H1 (cell line): ENCODE measurements around the gene CRABP2. TPM values are rescaled to one million over a fixed set of nuclear protein-coding genes. Genes with fewer than 3 reads are reported as not detected.
A peak's percentile ranks its signal among the peaks of the same experiment; 100 is the strongest.

ENCODE experiments used
- CTCF ChIA-PET: fragments of 300-600 bp; sonication (Branson Sonifier 250); formaldehyde crosslinking; loops from one replicate; lab custom pipeline; 2021; ENCODE audit not compliant: partially characterized antibody; lab: Charles Lee
- POLR2A ChIA-PET: fragments of 300-600 bp; sonication (Branson Sonifier 250); formaldehyde crosslinking; loops from one replicate; lab custom pipeline; 2021; ENCODE audit warnings: inconsistent platforms; ENCODE audit not compliant: partially characterized antibody; lab: Charles Lee
- DNase-seq, 2 experiments: peaks; one replicate each; pipeline versions ENCODE4 v3.0.0 to v3.0.0-alpha.2; 2010 to 2022; ENCODE audit warnings: low spot score in 2 of 2, low read depth in 1 of 2, mixed read lengths in 1 of 2
- FAIRE-seq: peaks from 2 replicates; lab custom pipeline; 2011; peaks lifted over from hg19 to GRCh38; lab: Jason Lieb, UNC
- H2AFZ ChIP-seq: 2 replicates; pipeline ENCODE4 v1.8.1; 2012; ENCODE audit warnings: low read length, inconsistent platforms
- H2AK5ac ChIP-seq: 2 replicates; pipeline ENCODE4 v1.6.1; 2013; ENCODE audit warnings: low read depth, low read length
- H2BK120ac ChIP-seq: replicated peaks from 2 replicates; pipeline ENCODE3; 2013; ENCODE audit warnings: low read depth, low read length, inconsistent platforms
- H2BK12ac ChIP-seq: 2 replicates; pipeline ENCODE4 v1.6.1; 2013; ENCODE audit warnings: low read depth, low read length
- H2BK15ac ChIP-seq: 2 replicates; pipeline ENCODE4 v1.6.1; 2013; ENCODE audit warnings: low read length
- H2BK20ac ChIP-seq: 2 replicates; pipeline ENCODE4 v1.6.1; 2013; ENCODE audit warnings: low read length
- H2BK5ac ChIP-seq: 2 replicates; pipeline ENCODE4 v1.6.1; 2013; ENCODE audit warnings: low read depth, low read length
- H3K14ac ChIP-seq: 2 replicates; pipeline ENCODE4 v1.6.1; 2013; ENCODE audit warnings: inconsistent platforms; ENCODE audit not compliant: insufficient read length
- H3K18ac ChIP-seq: 2 replicates; pipeline ENCODE4 v1.6.1; 2013; ENCODE audit warnings: low read length; ENCODE audit errors: extremely low read depth
- H3K23ac ChIP-seq: 2 replicates; pipeline ENCODE4 v1.6.1; 2013; ENCODE audit warnings: inconsistent platforms; ENCODE audit not compliant: insufficient read length
- H3K23me2 ChIP-seq: 2 replicates; pipeline ENCODE4 v1.6.1; 2013; ENCODE audit warnings: low read depth, low read length
- H3K27ac ChIP-seq: 2 replicates; pipeline ENCODE4 v1.6.1; 2011; ENCODE audit warnings: low read depth, low read length, inconsistent platforms
- H3K27me3 ChIP-seq, 4 experiments: replicated peaks in 1 of 4; 1 replicate in 1 of 4; 2 replicates in 3 of 4; pipeline versions ENCODE4 v1.6.1 to v1.8.1; 2011 to 2013; ENCODE audit warnings: low read length in 3 of 4, mild to moderate bottlenecking in 3 of 4, inconsistent platforms in 2 of 4, mixed read lengths in 2 of 4, moderate library complexity in 1 of 4; ENCODE audit not compliant: control insufficient read depth in 3 of 4, insufficient read depth in 3 of 4; ENCODE audit errors: extremely low read depth in 1 of 4
- H3K36me3 ChIP-seq, 4 experiments: 2 replicates each; pipeline versions ENCODE4 v1.6.1 to v1.8.1; 2011 to 2013; ENCODE audit warnings: mild to moderate bottlenecking in 4 of 4, low read length in 3 of 4, moderate library complexity in 2 of 4, control low read depth in 1 of 4, inconsistent platforms in 1 of 4; ENCODE audit not compliant: insufficient read depth in 4 of 4, control insufficient read depth in 2 of 4
- H3K4ac ChIP-seq: replicated peaks from 2 replicates; pipeline ENCODE3; 2013; ENCODE audit warnings: low read length, low read depth, mixed read lengths, inconsistent platforms; ENCODE audit not compliant: insufficient read length
- H3K4me1 ChIP-seq, 4 experiments: replicated peaks in 1 of 4; 1 replicate in 1 of 4; 2 replicates in 3 of 4; pipeline versions ENCODE4 v1.6.1 to v1.8.1; 2011 to 2013; ENCODE audit warnings: low read length in 3 of 4, inconsistent platforms in 2 of 4, mixed read lengths in 1 of 4; ENCODE audit not compliant: insufficient read depth in 4 of 4, control insufficient read depth in 3 of 4
- H3K4me2 ChIP-seq, 2 experiments: 2 replicates each; pipeline versions ENCODE4 v1.6.1 to v1.8.1; 2011 to 2013; ENCODE audit warnings: low read depth in 2 of 2, low read length in 2 of 2, control low read depth in 1 of 2, inconsistent platforms in 1 of 2, mild to moderate bottlenecking in 1 of 2; ENCODE audit not compliant: insufficient read depth in 1 of 2
- H3K4me3 ChIP-seq, 4 experiments: fragments of 200-600, 300-600 bp in 1 of 4; sonication (generic), shearing (Covaris generic), sonication (Bioruptor Twin) in 1 of 4; 2 replicates each; pipeline versions ENCODE4 v1.5.1 to v1.8.1; 2011 to 2016; ENCODE audit warnings: low read length in 4 of 4, low read depth in 3 of 4, control low read depth in 2 of 4, inconsistent platforms in 2 of 4, mild to moderate bottlenecking in 2 of 4, mixed read lengths in 1 of 4, moderate library complexity in 1 of 4; ENCODE audit not compliant: insufficient read depth in 2 of 4; ENCODE audit errors: extremely low read depth in 1 of 4
- H3K56ac ChIP-seq: replicated peaks from 2 replicates; pipeline ENCODE3; 2013; ENCODE audit warnings: low read depth, mild to moderate bottlenecking, mixed read lengths, low read length, inconsistent platforms; ENCODE audit not compliant: insufficient read length
- H3K79me1 ChIP-seq: 2 replicates; pipeline ENCODE4 v1.6.1; 2013; ENCODE audit warnings: low read depth, low read length, control low read depth
- H3K79me2 ChIP-seq, 2 experiments: 2 replicates each; pipeline versions ENCODE4 v1.6.1 to v1.8.1; 2012 to 2013; ENCODE audit warnings: low read length in 2 of 2, mild to moderate bottlenecking in 2 of 2, inconsistent platforms in 1 of 2; ENCODE audit not compliant: insufficient read depth in 2 of 2, control insufficient read depth in 1 of 2
- H3K9ac ChIP-seq, 4 experiments: replicated peaks in 1 of 4; 1 replicate in 1 of 4; 2 replicates in 3 of 4; pipeline versions ENCODE4 v1.6.1 to v1.8.1; 2011 to 2013; ENCODE audit warnings: low read depth in 3 of 4, low read length in 3 of 4, control low read depth in 2 of 4, mild to moderate bottlenecking in 2 of 4, moderate library complexity in 2 of 4, inconsistent platforms in 1 of 4; ENCODE audit errors: extremely low read depth in 1 of 4
- H3K9me3 ChIP-seq, 2 experiments: 2 replicates each; pipeline versions ENCODE4 v1.6.1 to v1.8.1; 2012 to 2013; ENCODE audit warnings: mild to moderate bottlenecking in 2 of 2, moderate library complexity in 2 of 2, control low read depth in 1 of 2, inconsistent platforms in 1 of 2, low read depth in 1 of 2, low read length in 1 of 2, mixed read lengths in 1 of 2; ENCODE audit not compliant: insufficient read depth in 2 of 2
- H4K20me1 ChIP-seq, 2 experiments: replicated peaks in 1 of 2; 2 replicates each; pipeline versions ENCODE3 to v1.8.1; 2011 to 2013; ENCODE audit warnings: inconsistent platforms in 2 of 2, low read length in 2 of 2, mild to moderate bottlenecking in 1 of 2; ENCODE audit not compliant: insufficient read depth in 2 of 2, control insufficient read depth in 1 of 2
- H4K5ac ChIP-seq: 2 replicates; pipeline ENCODE4 v1.6.1; 2013; ENCODE audit warnings: low read length, low read depth, mixed read lengths, inconsistent platforms; ENCODE audit not compliant: insufficient read length
- H4K8ac ChIP-seq: 2 replicates; pipeline ENCODE4 v1.8.0; 2013; ENCODE audit warnings: mild to moderate bottlenecking, moderate library complexity, low read length, inconsistent platforms; ENCODE audit not compliant: insufficient read depth; ENCODE audit errors: extremely low read depth
- H4K91ac ChIP-seq: replicated peaks from 2 replicates; pipeline ENCODE3; 2013; ENCODE audit warnings: low read length, mixed read lengths, inconsistent platforms; ENCODE audit not compliant: insufficient read length
- BCL11A ChIP-seq, 2 experiments: IDR thresholded peaks; one replicate each; pipeline ENCODE4 v1.6.1; 2011; ENCODE audit warnings: low read depth in 2 of 2, low read length in 2 of 2, mild to moderate bottlenecking in 2 of 2
- GTF2F1 ChIP-seq: IDR thresholded peaks from 2 replicates; pipeline ENCODE4 v1.6.1; 2012; ENCODE audit warnings: low read depth, low read length, improper control_type of control experiment, borderline replicate concordance
- MAFK ChIP-seq: IDR thresholded peaks from 2 replicates; pipeline ENCODE4 v1.6.1; 2012; ENCODE audit warnings: low read depth, mild to moderate bottlenecking, improper control_type of control experiment, low read length
- PHF8 ChIP-seq: fragments of 200-600 bp; sonication (generic); conservative IDR thresholded peaks from 2 replicates; pipeline ENCODE4 v1.7.1; 2012; ENCODE audit warnings: low read depth, mild to moderate bottlenecking, inconsistent platforms, low read length, moderate library complexity
- RAD21 ChIP-seq, 2 experiments: IDR thresholded peaks in 1 of 2; conservative IDR thresholded peaks in 1 of 2; 2 replicates each; pipeline ENCODE4 v1.6.1; 2011; ENCODE audit warnings: low read depth in 2 of 2, low read length in 2 of 2, improper control_type of control experiment in 1 of 2, inconsistent platforms in 1 of 2, mild to moderate bottlenecking in 1 of 2, moderate library complexity in 1 of 2
- RBBP5 ChIP-seq: IDR thresholded peaks from 2 replicates; pipeline ENCODE4 v1.7.1; 2012; ENCODE audit warnings: low read depth, mild to moderate bottlenecking, inconsistent platforms, low read length, moderate library complexity, borderline replicate concordance
- RNF2 ChIP-seq: fragments of 200-900, 300-1000 bp; sonication (generic); IDR thresholded peaks from 2 replicates; pipeline ENCODE4 v1.7.1; 2016; ENCODE audit warnings: borderline replicate concordance, low read depth, mild to moderate bottlenecking, antibody characterized with exemption, low read length; ENCODE audit not compliant: poor library complexity, severe bottlenecking; ENCODE audit errors: missing control alignments
- SIN3A ChIP-seq, 2 experiments: IDR thresholded peaks in 1 of 2; conservative IDR thresholded peaks in 1 of 2; 2 replicates each; pipeline ENCODE4 v1.6.1; 2011 to 2012; ENCODE audit warnings: low read length in 2 of 2, improper control_type of control experiment in 1 of 2, low read depth in 1 of 2, mild to moderate bottlenecking in 1 of 2
- SIX5 ChIP-seq: IDR thresholded peaks from 2 replicates; pipeline ENCODE4 v1.6.1; 2011; ENCODE audit warnings: mild to moderate bottlenecking, low read depth, low read length
- SRF ChIP-seq: IDR thresholded peaks from 2 replicates; pipeline ENCODE4 v1.6.1; 2011; ENCODE audit warnings: mild to moderate bottlenecking, low read depth, low read length, moderate library complexity
- WGBS, 2 experiments: shearing (Covaris generic) in 1 of 2; methylation state at CpG; one replicate each; pipeline versions ENCODE4 v1.1.6 to v1.1.7; 2013 to 2015; ENCODE audit warnings: low lambda C conversion rate in 2 of 2, mixed read lengths in 2 of 2, inconsistent platforms in 1 of 2, low coverage in 1 of 2, missing lambda C conversion rate in 1 of 2; ENCODE audit not compliant: insufficient replicate concordance in 2 of 2, insufficient coverage in 1 of 2, insufficient read length in 1 of 2; ENCODE audit errors: extremely low coverage in 1 of 2, missing lambda C conversion rate in 1 of 2; 5-methylcytosine and 5-hydroxymethylcytosine counted together
- polyA plus RNA-seq, 7 experiments: library from polyadenylated mRNA; depleted of rRNA in 3 of 7; stranded (reverse) in 5 of 7; unstranded in 2 of 7; fragments of >200 nt in 5 of 7; fragments of 200-250 nt in 2 of 7; gene quantifications; 1 replicate in 5 of 7; 2 replicates in 1 of 7; 4 replicates in 1 of 7; pipeline versions ENCODE4 v1.2.1 to v1.2.3, GENCODE V29; 2011 to 2013; ENCODE audit warnings: missing spikeins in 2 of 7, mixed read lengths in 2 of 7
- total RNA-seq: library from RNA; stranded (reverse); fragmentation: NEBNext Ultra II Directional; extraction: Animal tissue kit (Norgen Biotek cat#: 25700); gene quantifications from 2 replicates; pipeline ENCODE4 v1.2.1, GENCODE V29; 2021

The CRABP2 gene
- total and polyA plus RNA-seq, 2 of the 8 experiments (the other 6 are each of a cell fraction or from before 2014, with no cell fraction given): 69.2 to 119 TPM

DNA sequence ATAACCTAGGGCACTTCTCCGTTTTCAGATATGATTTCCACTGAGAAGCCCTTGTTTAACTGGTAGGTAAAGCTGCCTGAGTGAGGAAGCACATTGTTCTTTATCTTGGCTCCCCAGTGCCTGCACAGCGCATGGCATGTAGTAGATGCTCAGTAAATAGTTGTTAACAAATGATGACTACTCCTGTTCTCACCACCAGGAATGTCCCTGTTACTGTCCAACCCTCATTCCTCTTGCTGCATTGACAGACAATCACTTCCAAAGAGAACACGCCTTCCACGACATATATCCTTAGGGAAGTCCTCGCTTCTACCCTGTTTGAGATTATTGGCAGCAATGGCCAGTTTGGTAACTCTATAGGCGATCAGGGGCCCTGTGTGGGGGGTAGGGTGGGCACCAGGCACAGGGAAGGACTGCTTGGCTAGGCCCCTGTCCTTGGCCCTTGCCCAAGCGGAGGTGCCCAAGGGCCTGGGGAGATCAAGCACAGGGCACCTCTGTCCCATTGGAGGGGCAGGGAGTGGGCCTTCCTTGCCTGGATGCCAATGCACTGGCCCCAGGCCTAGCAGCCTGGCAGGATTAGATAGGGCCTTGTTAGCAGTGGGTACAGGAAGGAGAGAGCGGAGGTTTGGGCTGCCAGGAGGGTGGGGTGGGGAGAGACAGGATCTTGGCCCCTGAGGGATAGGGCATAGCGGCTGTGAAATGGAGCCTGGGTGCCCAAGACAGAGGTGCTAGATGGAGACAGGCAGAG, 38.3 kb downstream of the CRABP2 start:
- Histone ChIP-seq H3K18ac (peak overlapping the region; percentile 9; the same call in 1 of the 2 replicates), H2BK120ac (no peak overlapping the region), H2BK15ac (0 out of 2 replicates have a peak overlapping the region, but pooled peaks have one; percentile 2), H3K27ac (no peak overlapping the region), H3K79me1 (no peaks in the 10 kb centered on the region; the same call in 1 of the 2 replicates), H3K27me3 (no peaks in the 10 kb centered on the region), H2BK5ac (0 out of 2 replicates have a peak overlapping the region, but pooled peaks have one; percentile 62), H2BK12ac (peak overlapping the region; percentile 10), H3K23ac (no peak overlapping the region), H2AK5ac (peak overlapping the region; percentile 89; the same call in 1 of the 2 replicates), H3K9ac (no peak overlapping the region; a peak in 1 of 7 replicates), H4K8ac (no peak overlapping the region), H3K4me1 (peaks cover 10 to 69% (median 50%) of the 10 kb centered on the region in 4 experiments), H4K91ac (no peak overlapping the region), H3K23me2 (peaks cover 2% of the 10 kb centered on the region; the same call in 1 of the 2 replicates), H3K14ac (no peak overlapping the region), H2BK20ac (0 out of 2 replicates have a peak overlapping the region, but pooled peaks have one; percentile 44), H2AFZ (no peak overlapping the region), H3K4ac (no peak overlapping the region), H3K9me3 (no peaks in the 10 kb centered on the region), H3K4me2 (no peak overlapping the region; a peak in 1 of 4 replicates), H4K5ac (no peak overlapping the region), H3K36me3 (peaks cover 4 to 12% (median 6%) of the 10 kb centered on the region in 4 experiments; a peak in 7 of 8 replicates), H3K79me2 (no peaks in the 10 kb centered on the region), H4K20me1 (peaks cover 0 to 1% of the 10 kb centered on the region in 2 experiments), H3K4me3 (no peak overlapping the region), H3K56ac (no peak overlapping the region)
- POLR2A ChIA-PET: interaction anchor here (1.2 to 12.0 kb wide), 9 partner anchors 9 to 87 kb away, joined by 3 to 419 read pairs (median 6); partner anchors contain the start of genes CRABP2, NES and TTC24
- FAIRE-seq (no peak), DNase-seq (no peak)
- 90% methylated on average over 9 of the region's 9 CpGs; no CpG with 5 or more reads in 1 of the 2 experiments for WGBS, 2 experiments
- CTCF ChIA-PET: interaction anchor here (0.6 to 66.0 kb wide), 5 partner anchors 8 to 261 kb away, joined by 3 to 4284 read pairs (median 4); partner anchors contain the start of genes CRABP2, ISG20L2, METTL25B and NES
- TF ChIP-seq SIX5 (no peak), GTF2F1 (no peak), MAFK (no peak), BCL11A (IDR thresholded peaks at IDR 0.05; ENCODE audit: low read depth in 2 of 2, low read length in 2 of 2) (no peak), RAD21 (IDR thresholded peaks at IDR 0.05 in 1 of 2, conservative IDR thresholded peaks at IDR 0.05 in 1 of 2; ENCODE audit: low read depth in 2 of 2, low read length in 2 of 2) (no peak), SIN3A (conservative IDR thresholded peaks at IDR 0.05 in 1 of 2, IDR thresholded peaks at IDR 0.05 in 1 of 2; ENCODE audit: low read depth in 1 of 2, low read length in 2 of 2) (no peak), RBBP5 (no peak), SRF (no peak), RNF2 (no peak), PHF8 (no peak)
